H9 (cell line): ENCODE data around the gene ZNF750. TPM values are rescaled to one million over a fixed set of nuclear protein-coding genes. Genes with fewer than 3 reads are reported as not detected.
A peak's percentile ranks its signal among the peaks of the same experiment; 100 is the strongest.

Experiments used
- DNase-seq: peaks from one replicate; pipeline ENCODE4 v3.0.0-alpha.2; 2017
- H2AFZ ChIP-seq: one replicate; pipeline ENCODE4 v1.6.1; 2013; ENCODE audit warnings: mild to moderate bottlenecking, low read length, control low read depth, moderate library complexity
- H2AK5ac ChIP-seq: 2 replicates; pipeline ENCODE4 v1.6.1; 2013; ENCODE audit warnings: low read length, control low read depth, mixed read lengths; ENCODE audit not compliant: insufficient read length
- H2BK120ac ChIP-seq: one replicate; pipeline ENCODE4 v1.6.1; 2013; ENCODE audit warnings: low read depth, mild to moderate bottlenecking, low read length, control low read depth, inconsistent platforms; ENCODE audit not compliant: poor library complexity, severe bottlenecking
- H2BK12ac ChIP-seq: 2 replicates; pipeline ENCODE4 v1.6.1; 2013; ENCODE audit warnings: low read length, control low read depth, mixed read lengths, low read depth; ENCODE audit not compliant: insufficient read length
- H2BK15ac ChIP-seq: 2 replicates; pipeline ENCODE4 v1.6.1; 2013; ENCODE audit warnings: low read depth, low read length, control low read depth
- H2BK20ac ChIP-seq: one replicate; pipeline ENCODE4 v1.6.1; 2013; ENCODE audit warnings: low read depth, mild to moderate bottlenecking, low read length, control low read depth, inconsistent platforms; ENCODE audit not compliant: poor library complexity, severe bottlenecking
- H2BK5ac ChIP-seq: 2 replicates; pipeline ENCODE4 v1.6.1; 2013; ENCODE audit warnings: low read length, control low read depth, mixed read lengths; ENCODE audit not compliant: insufficient read length
- H3K14ac ChIP-seq: 2 replicates; pipeline ENCODE4 v1.6.1; 2013; ENCODE audit warnings: low read length, control low read depth; ENCODE audit not compliant: insufficient read depth
- H3K18ac ChIP-seq: 2 replicates; pipeline ENCODE4 v1.6.1; 2013; ENCODE audit warnings: low read depth, mild to moderate bottlenecking, mixed read lengths, low read length, control low read depth; ENCODE audit not compliant: insufficient read length
- H3K23ac ChIP-seq: 2 replicates; pipeline ENCODE4 v1.6.1; 2013; ENCODE audit warnings: low read length, control low read depth, mixed read lengths, low read depth; ENCODE audit not compliant: insufficient read length
- H3K23me2 ChIP-seq: 2 replicates; pipeline ENCODE4 v1.6.1; 2013; ENCODE audit warnings: low read depth, mild to moderate bottlenecking, mixed read lengths, low read length, control low read depth; ENCODE audit not compliant: insufficient read length, poor library complexity, severe bottlenecking
- H3K27ac ChIP-seq: 2 replicates; pipeline ENCODE4 v1.5.1; 2013; ENCODE audit warnings: low read length, control low read depth, mixed read lengths, low read depth; ENCODE audit not compliant: insufficient read length
- H3K27me3 ChIP-seq: 2 replicates; pipeline ENCODE4 v1.6.1; 2013; ENCODE audit warnings: low read length, control low read depth, inconsistent platforms; ENCODE audit not compliant: insufficient read depth
- H3K4ac ChIP-seq: 2 replicates; pipeline ENCODE4 v1.6.1; 2013; ENCODE audit warnings: low read depth, mild to moderate bottlenecking, control low read depth, inconsistent platforms, low read length, moderate library complexity
- H3K4me1 ChIP-seq: 2 replicates; pipeline ENCODE4 v1.6.1; 2013; ENCODE audit warnings: low read length, control low read depth, inconsistent platforms; ENCODE audit not compliant: insufficient read depth
- H3K4me2 ChIP-seq: 2 replicates; pipeline ENCODE4 v1.6.1; 2013; ENCODE audit warnings: low read length, control low read depth, mixed read lengths; ENCODE audit not compliant: insufficient read length, insufficient read depth
- H3K56ac ChIP-seq: 2 replicates; pipeline ENCODE4 v1.6.1; 2013; ENCODE audit warnings: low read depth, mild to moderate bottlenecking, mixed read lengths, low read length, control low read depth; ENCODE audit not compliant: insufficient read length
- H3K79me1 ChIP-seq: 2 replicates; pipeline ENCODE4 v1.6.1; 2013; ENCODE audit warnings: low read depth, mild to moderate bottlenecking, moderate library complexity, low read length, control low read depth, inconsistent platforms; ENCODE audit not compliant: insufficient read depth, poor library complexity, severe bottlenecking
- H3K79me2 ChIP-seq: 2 replicates; pipeline ENCODE4 v1.6.1; 2013; ENCODE audit warnings: low read length, control low read depth, inconsistent platforms; ENCODE audit not compliant: insufficient read depth
- H3K9ac ChIP-seq: 2 replicates; pipeline ENCODE4 v1.6.1; 2013; ENCODE audit warnings: low read length, control low read depth, mixed read lengths; ENCODE audit not compliant: insufficient read length; ENCODE audit errors: extremely low read depth
- H3K9me3 ChIP-seq: one replicate; pipeline ENCODE4 v1.6.1; 2013; ENCODE audit warnings: low read depth, low read length, inconsistent platforms; ENCODE audit not compliant: control insufficient read depth
- H3T11ph ChIP-seq: one replicate; pipeline ENCODE4 v1.6.1; 2013; ENCODE audit warnings: mild to moderate bottlenecking, low read length, control low read depth, inconsistent platforms
- H4K20me1 ChIP-seq: one replicate; pipeline ENCODE4 v1.6.1; 2013; ENCODE audit not compliant: control insufficient read depth, insufficient read length, insufficient read depth
- H4K5ac ChIP-seq: 2 replicates; pipeline ENCODE4 v1.6.1; 2013; ENCODE audit warnings: low read depth, mild to moderate bottlenecking, mixed read lengths, low read length, control low read depth; ENCODE audit not compliant: insufficient read length
- H4K8ac ChIP-seq: replicated peaks from 2 replicates; pipeline ENCODE4 v1.6.1; 2013; ENCODE audit warnings: low read length, control low read depth, mixed read lengths, low read depth; ENCODE audit not compliant: insufficient read length
- H4K91ac ChIP-seq: 2 replicates; pipeline ENCODE4 v1.6.1; 2013; ENCODE audit warnings: low read depth, mild to moderate bottlenecking, moderate library complexity, mixed read lengths, low read length, control low read depth; ENCODE audit not compliant: insufficient read length
- H3K27ac Mint-ChIP-seq, 3 experiments: 2 replicates in 2 of 3; 3 replicates in 1 of 3; pipeline ENCODE4 v1.8.0; 2020 to 2021; ENCODE audit warnings: mixed read lengths in 3 of 3, mild to moderate bottlenecking in 1 of 3, moderate library complexity in 1 of 3
- H3K27me3 Mint-ChIP-seq: 2 replicates; pipeline ENCODE4 v1.8.0; 2021; ENCODE audit warnings: low read depth, mild to moderate bottlenecking, moderate library complexity, mixed read lengths
- H3K36me3 Mint-ChIP-seq, 3 experiments: 2 replicates in 2 of 3; 3 replicates in 1 of 3; pipeline ENCODE4 v1.8.0; 2020 to 2021; ENCODE audit warnings: low read depth in 3 of 3, mixed read lengths in 3 of 3; ENCODE audit not compliant: insufficient read depth in 1 of 3
- H3K4me1 Mint-ChIP-seq, 2 experiments: 2 replicates each; pipeline ENCODE4 v1.8.0; 2020; ENCODE audit warnings: mixed read lengths in 2 of 2
- H3K4me3 Mint-ChIP-seq, 2 experiments: 2 replicates in 1 of 2; 3 replicates in 1 of 2; pipeline ENCODE4 v1.8.0; 2020 to 2021; ENCODE audit warnings: mild to moderate bottlenecking in 2 of 2, mixed read lengths in 2 of 2, moderate library complexity in 1 of 2
- H3K9me3 Mint-ChIP-seq, 2 experiments: 2 replicates in 1 of 2; 3 replicates in 1 of 2; pipeline ENCODE4 v1.8.0; 2020; ENCODE audit warnings: mild to moderate bottlenecking in 2 of 2, mixed read lengths in 2 of 2, moderate library complexity in 1 of 2
- CTCF ChIP-seq: fragments of 200-600 bp; sonication (generic); conservative IDR thresholded peaks from 3 replicates; pipeline ENCODE4 v1.8.0; 2021; ENCODE audit warnings: antibody characterized with exemption, mild to moderate bottlenecking
- WGBS: extraction: QIAGEN DNeasy Blood & Tissue Kit; methylation state at CpG from one replicate; pipeline ENCODE4 v1.1.7; 2013; ENCODE audit warnings: missing lambda C conversion rate, low lambda C conversion rate, mixed read lengths; ENCODE audit not compliant: insufficient read length; ENCODE audit errors: extremely low coverage; 5-methylcytosine and 5-hydroxymethylcytosine counted together
- total RNA-seq: library from RNA; stranded (reverse); gene quantifications from 2 replicates; pipeline ENCODE4 v1.2.1, GENCODE V29; 2021

ZNF750 gene
- total RNA-seq, 1 experiment from 2014 or later: not detected

- peaks cover 8 to 13% of the 10 kb centered on the region in 2 experiments for H3K4me1 Mint-ChIP-seq
- no peaks in the 10 kb centered on the region for H3K23me2 ChIP-seq
- no peak overlapping the region for H3K27ac ChIP-seq
- no peak overlapping the region for H4K8ac ChIP-seq
- peaks cover 30 to 61% (median 59%) of the 10 kb centered on the region in 3 experiments for H3K36me3 Mint-ChIP-seq
- no peak overlapping the region for H3K4me3 Mint-ChIP-seq
- no peak overlapping the region for H3K56ac ChIP-seq
- H3K18ac ChIP-seq: no peak overlapping the region
- WGBS: no CpG with 5 or more reads among the region's 13 CpGs
- peaks cover 1% of the 10 kb centered on the region; the same call in 1 of the 2 replicates for H3K79me2 ChIP-seq
- H2AFZ ChIP-seq: no peak overlapping the region
- no peak for DNase-seq
- no peak overlapping the region for H2BK5ac ChIP-seq
- H2BK120ac ChIP-seq: no peak overlapping the region
- H3K27ac Mint-ChIP-seq: 0 out of 7 replicates have a peak overlapping the region, but pooled peaks of 1 of the 3 experiments have one; percentile 88
- H2BK12ac ChIP-seq: no peak overlapping the region
- no peaks in the 10 kb centered on the region for H4K20me1 ChIP-seq
- H3K27me3 Mint-ChIP-seq: no peaks in the 10 kb centered on the region
- H3K27me3 ChIP-seq: no peaks in the 10 kb centered on the region
- no peak overlapping the region for H3K23ac ChIP-seq
- no peak for TF ChIP-seq CTCF
- H3K4me2 ChIP-seq: no peak overlapping the region
- no peak overlapping the region for H2BK20ac ChIP-seq
- H3T11ph ChIP-seq: no peak overlapping the region
- H4K5ac ChIP-seq: no peak overlapping the region
- no peaks in the 10 kb centered on the region for H3K4me1 ChIP-seq
- H3K4ac ChIP-seq: no peak overlapping the region
- peaks cover 14% of the 10 kb centered on the region for H3K9me3 ChIP-seq
- no peak overlapping the region for H3K14ac ChIP-seq
- H4K91ac ChIP-seq: no peak overlapping the region
- H3K79me1 ChIP-seq: no peaks in the 10 kb centered on the region
- H3K9me3 Mint-ChIP-seq: peaks cover 20 to 21% of the 10 kb centered on the region in 2 experiments
- no peak overlapping the region for H2AK5ac ChIP-seq
- no peak overlapping the region for H3K9ac ChIP-seq
- H2BK15ac ChIP-seq: no peak overlapping the region
Measured at GRCh38 chr17:82805254-82805653, 34.6 kb downstream of the ZNF750 start.
